Bronchial epithelial cell (primary cell): ENCODE measurements around the gene HK3. TPM values are rescaled to one million over a fixed set of nuclear protein-coding genes. Genes with fewer than 3 reads are reported as not detected.

Experiments
- DNase-seq: peaks from one replicate; pipeline ENCODE4 v3.0.0-alpha.2; 2010; ENCODE audit warnings: low read depth
- FAIRE-seq: peaks from 2 replicates; lab custom pipeline; 2011; peaks lifted over from hg19 to GRCh38; lab: Jason Lieb, UNC
- H3K27me3 ChIP-seq: 2 replicates; pipeline ENCODE4 v1.5.1; 2011; ENCODE audit warnings: low read length; ENCODE audit not compliant: control insufficient read depth, insufficient read depth
- H3K36me3 ChIP-seq: 2 replicates; pipeline ENCODE4 v1.5.1; 2011; ENCODE audit warnings: low read length; ENCODE audit not compliant: control insufficient read depth, insufficient read depth
- H3K4me3 ChIP-seq: 2 replicates; pipeline ENCODE4 v1.5.1; 2011; ENCODE audit warnings: mild to moderate bottlenecking, low read depth, low read length, control low read depth
- CTCF ChIP-seq: IDR thresholded peaks from 2 replicates; pipeline ENCODE4 v1.5.1; 2011; ENCODE audit warnings: mild to moderate bottlenecking, moderate library complexity, low read length, control low read depth, inconsistent platforms; ENCODE audit not compliant: insufficient read depth, severe bottlenecking
- total RNA-seq: library from RNA; depleted of rRNA; stranded (reverse); fragments of >200 nt; gene quantifications from 2 replicates; pipeline ENCODE4 v1.2.1, GENCODE V29; 2014

Gene HK3
- total RNA-seq, 1 donor from 2014 or later = under 0.01 TPM

GRCh38 chr5:176888865-176889165 is 10.3 kb downstream of the HK3 start:
- DNase-seq (no peak), FAIRE-seq (no peak)

GRCh38 chr5:176888016-176888864 is 10.9 kb downstream of the HK3 start:
- no peaks in the 10 kb centered on the region for H3K36me3 ChIP-seq
- DNase-seq = no peak
- H3K4me3 ChIP-seq = no peak overlapping the region
- H3K27me3 ChIP-seq = no peaks in the 10 kb centered on the region
- peak; percentile 23 for FAIRE-seq
- TF ChIP-seq CTCF = no peak

More at GRCh38 chr5:176888865-176889165, 10.3 kb downstream of the HK3 start:
- Histone ChIP-seq H3K27me3 (no peaks in the 10 kb centered on the region), H3K36me3 (no peaks in the 10 kb centered on the region), H3K4me3 (no peak overlapping the region)
- no peak for TF ChIP-seq CTCF

- TF ChIP-seq CTCF = no peak
- no peaks in the 10 kb centered on the region for H3K36me3 ChIP-seq
- H3K27me3 ChIP-seq = peaks cover 4% of the 10 kb centered on the region
- no peak overlapping the region for H3K4me3 ChIP-seq
- no peak for FAIRE-seq
- no peak for DNase-seq
These were observed 11.8 kb downstream of the HK3 start for GRCh38 chr5:176887252-176887849.

- no peak for FAIRE-seq
- Histone ChIP-seq H3K36me3 (no peaks in the 10 kb centered on the region), H3K4me3 (no peak overlapping the region), H3K27me3 (peaks cover 4% of the 10 kb centered on the region)
- no peak for TF ChIP-seq CTCF
- no peak for DNase-seq
These were observed 12.6 kb downstream of the HK3 start for GRCh38 chr5:176886336-176887251.

GRCh38 chr5:176884571-176884890 is 14.6 kb downstream of the HK3 start:
- Histone ChIP-seq H3K4me3 (no peak overlapping the region), H3K36me3 (no peaks in the 10 kb centered on the region), H3K27me3 (peaks cover 4% of the 10 kb centered on the region)
- no peak for FAIRE-seq
- DNase-seq = no peak
- TF ChIP-seq CTCF = no peak
